Stimulated activated CD8-positive, alpha-beta memory T cell treated with anti-CD3 and anti-CD28 coated beads, Interleukin-15, amount 100 ng/mL, for 48 hours (primary cell): ENCODE results near the gene ECEL1.
"Not testable (repeated sequence)": the region's sequence is repeated elsewhere in the genome, so short reads cannot be mapped to it uniquely, and the experiment has no call there.

Experiments
- DNase-seq, 2 donors: peaks; one replicate each; pipeline ENCODE4 v3.0.0-alpha.2; 2020; ENCODE audit warnings: low read depth in 2 of 2

Gene ECEL1

GRCh38 chr2:232459419-232460035 lies 28.1 kb downstream of the ECEL1 start:
- no peak for DNase-seq

GRCh38 chr2:232458661-232459418 lies 28.8 kb downstream of the ECEL1 start:
- DNase-seq = no peak

DNA sequence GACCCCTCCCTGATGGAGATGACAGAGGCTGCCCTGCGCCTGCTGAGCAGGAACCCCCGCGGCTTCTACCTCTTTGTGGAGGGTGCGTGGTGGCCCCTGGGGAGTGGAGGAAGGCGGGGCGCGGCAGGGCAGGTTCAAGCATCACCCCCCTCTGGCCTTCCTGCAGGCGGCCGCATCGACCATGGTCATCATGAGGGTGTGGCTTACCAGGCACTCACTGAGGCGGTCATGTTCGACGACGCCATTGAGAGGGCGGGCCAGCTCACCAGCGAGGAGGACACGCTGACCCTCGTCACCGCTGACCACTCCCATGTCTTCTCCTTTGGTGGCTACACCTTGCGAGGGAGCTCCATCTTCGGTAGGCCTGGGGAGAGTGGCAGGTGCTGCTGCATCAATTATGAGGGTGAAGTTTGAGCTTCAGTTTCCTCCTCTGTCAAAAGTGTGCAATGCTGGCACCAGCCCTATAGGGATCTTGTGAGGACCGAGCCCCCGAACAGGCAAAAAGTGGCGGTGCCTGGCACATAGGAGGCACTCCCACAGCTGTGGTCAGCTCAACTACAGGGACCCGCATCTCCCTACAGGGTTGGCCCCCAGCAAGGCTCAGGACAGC lies 29.5 kb downstream of the ECEL1 start:
- no peak for DNase-seq

GRCh38 chr2:232457121-232458011 lies 30.3 kb downstream of the ECEL1 start:
- DNase-seq = no peak

- no peak for DNase-seq
Observed at GRCh38 chr2:232456296-232457120, 31.1 kb downstream of the ECEL1 start.

DNA sequence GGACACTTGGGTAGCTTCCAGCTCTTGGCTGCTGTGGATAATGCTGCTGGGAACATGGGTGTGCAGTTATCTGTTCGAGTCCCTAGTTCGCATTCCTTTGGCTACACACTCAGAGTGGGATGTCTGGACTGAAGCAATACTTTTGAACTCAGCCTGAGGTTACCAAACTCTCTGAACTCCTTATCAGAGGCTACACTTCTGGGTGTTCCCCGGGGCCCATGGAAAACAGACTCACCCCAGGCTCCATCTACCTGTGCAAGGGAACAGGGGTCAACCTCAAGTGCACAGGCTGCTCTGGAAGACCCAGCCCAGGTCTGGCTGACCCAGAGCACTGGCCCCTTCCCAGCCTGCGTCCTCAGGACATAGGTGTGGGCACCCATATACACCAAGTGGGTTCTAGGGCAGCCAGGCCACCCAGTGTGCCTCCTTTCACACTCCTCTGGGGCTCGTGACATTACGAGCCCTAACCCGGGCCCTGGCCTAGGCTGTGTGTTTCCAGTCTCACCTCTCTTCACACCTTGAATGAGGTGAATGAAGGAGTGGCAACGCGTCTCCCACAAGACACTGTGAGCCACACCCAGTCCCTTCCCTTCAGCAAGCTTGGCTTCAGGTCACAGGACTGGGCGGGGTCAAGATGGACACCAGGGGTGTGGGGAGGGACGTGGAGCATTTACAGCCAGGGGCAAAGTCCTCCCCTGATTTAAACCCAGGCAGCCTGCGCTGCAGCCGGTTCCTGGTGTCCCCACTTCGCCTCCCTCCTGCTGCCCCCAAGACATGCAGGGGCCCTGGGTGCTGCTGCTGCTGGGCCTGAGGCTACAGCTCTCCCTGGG lies 32.0 kb downstream of the ECEL1 start, which contains the start of gene ALPI:
Gene ALPI, plus strand, starts transcription at position 728 of the 830 bp plus-strand sequence. Its CDS starts 47 bp downstream, at position 775.
- no peak for DNase-seq

GRCh38 chr2:232454630-232455029 lies 33.0 kb downstream of the ECEL1 start:
- DNase-seq = no peak

GRCh38 chr2:232451645-232452044 lies 36.0 kb downstream of the ECEL1 start:
- DNase-seq = not testable (repeated sequence)

DNA sequence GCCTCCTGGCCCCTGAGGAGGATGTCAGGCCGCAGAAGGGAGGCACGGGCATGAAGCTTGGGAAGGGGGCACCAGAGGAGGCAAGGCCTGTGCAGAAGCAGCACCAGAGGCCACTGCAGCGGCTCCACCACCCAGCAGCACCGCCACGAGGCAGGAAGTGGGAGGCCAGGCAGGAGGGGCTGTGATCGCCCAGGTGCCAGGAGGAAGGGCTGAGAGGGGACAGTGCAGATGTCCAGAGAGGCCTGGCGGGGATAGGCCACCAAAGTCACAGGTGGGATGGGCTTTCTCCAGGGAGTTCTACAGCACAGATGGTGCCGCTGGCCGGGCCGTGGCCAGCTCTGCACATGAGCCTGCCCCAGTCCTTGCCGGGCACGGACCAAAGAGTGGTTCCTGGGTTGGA lies 37.7 kb downstream of the ECEL1 start:
- no peak for DNase-seq

DNA sequence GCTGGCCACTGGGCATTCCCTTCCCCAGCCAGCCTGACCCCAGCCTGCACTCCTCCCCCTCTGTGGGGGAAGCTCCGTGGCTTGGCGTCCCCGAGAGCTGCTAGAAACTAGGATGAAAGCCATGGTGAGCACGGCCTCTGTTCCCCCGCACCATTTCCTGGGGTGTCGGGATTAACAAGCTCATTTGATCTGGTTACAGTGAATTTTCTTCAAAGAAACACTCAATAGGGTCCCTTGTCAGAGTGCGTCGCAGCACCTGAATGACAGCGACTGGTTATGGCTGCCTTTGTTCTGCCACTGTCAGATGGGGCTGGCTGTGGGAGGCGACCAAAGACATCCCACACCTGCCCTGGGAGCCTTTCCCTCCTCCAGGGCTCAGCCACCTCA lies 39.3 kb downstream of the ECEL1 start:
- no peak for DNase-seq

DNA sequence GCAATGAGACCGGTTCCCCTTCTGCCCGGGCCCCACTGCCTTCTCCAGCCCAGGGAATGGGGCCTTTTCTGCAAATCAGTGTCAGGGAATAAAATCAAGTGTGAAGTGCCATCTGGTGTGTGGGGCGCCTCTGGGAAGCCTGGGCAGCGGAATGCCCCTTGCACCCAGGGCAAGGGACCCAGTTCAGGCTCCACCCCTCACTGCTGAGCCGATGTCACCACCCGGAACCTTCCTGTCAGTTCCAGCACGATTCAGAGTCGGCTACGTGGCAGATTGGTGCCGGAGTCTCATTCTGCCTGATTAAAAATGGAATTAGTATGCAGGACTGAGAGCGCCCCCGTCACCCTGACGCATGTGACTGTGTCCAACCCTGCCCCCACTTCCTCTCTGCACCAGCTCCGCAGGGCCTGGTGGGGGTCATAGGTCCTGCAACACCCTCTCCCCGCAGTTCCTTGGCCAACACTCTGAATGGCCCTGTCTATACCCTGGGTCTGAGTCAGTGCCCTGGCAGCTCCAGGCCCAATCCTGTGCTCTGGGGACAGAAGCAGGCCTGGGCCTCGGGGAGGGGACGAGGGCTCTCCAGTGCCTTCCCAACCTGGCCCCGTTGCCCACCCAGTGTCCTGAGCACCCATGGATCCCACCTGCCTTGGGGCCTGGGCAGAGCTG lies 39.9 kb downstream of the ECEL1 start:
- DNase-seq = no peak

GRCh38 chr2:232447091-232447620 lies 40.5 kb downstream of the ECEL1 start:
- DNase-seq = no peak

DNA sequence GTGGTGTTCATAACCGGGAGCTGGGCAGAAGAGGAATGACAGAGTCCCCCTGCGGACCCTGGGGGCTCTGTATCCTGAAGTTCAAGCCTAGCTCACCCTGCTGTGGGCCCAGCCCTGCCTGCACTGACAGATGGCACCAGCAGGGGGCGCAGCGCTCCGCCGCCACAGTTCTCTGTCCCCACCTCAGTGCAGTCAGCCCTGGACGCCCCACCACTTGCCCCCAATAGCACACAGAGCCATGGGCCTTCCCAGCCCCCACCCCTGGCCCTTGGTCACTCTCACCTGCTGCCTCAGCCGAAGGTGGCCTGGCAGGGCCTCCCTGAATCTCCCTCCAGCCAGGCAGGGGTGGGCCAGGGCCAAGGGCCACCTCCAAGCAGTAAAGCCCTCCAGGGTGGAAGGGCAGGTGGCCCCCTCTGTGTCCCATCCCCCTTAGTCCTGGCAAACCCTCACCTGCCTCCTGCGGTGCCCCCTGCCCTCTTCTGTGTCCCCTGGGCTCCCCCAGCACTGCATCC lies 41.3 kb downstream of the ECEL1 start:
- not testable (repeated sequence) for DNase-seq

- not testable (repeated sequence) for DNase-seq
Observed at GRCh38 chr2:232445149-232445885, 42.3 kb downstream of the ECEL1 start.

DNA sequence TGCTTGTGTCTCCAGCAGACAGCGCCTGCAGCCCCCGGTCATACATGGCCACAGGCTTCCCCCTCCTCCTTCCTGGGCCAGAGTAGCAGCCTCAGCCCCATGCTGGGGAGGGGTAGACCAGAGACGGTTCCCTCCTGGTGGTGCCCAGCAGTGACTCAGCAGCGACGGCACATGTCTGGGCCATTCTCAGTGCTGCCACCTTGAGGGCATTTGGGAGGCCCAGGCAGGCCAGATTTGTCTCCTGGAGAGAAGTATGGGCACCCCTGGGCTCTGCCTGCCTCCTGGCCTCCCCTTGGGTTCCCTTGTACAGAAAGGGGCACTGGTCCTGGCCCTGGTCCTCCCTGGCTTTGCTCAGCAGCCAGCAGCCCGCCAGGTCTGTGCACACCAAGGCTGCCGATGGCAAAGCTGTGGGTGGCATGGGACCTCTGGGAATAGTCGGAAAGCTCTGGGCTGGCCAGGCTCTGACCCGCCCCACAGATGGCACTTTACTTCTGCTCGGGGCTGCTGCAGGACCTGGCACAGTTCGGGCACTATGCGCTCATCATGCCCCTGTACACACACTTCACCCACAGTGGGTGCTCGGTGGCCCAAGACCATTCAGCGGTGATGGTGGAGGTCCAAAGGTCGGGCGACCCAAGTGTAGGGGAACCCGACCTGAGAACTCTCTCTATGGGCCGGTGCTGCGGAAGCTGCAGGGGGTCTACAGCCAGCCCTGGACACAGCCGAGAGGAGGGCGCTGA lies 43.1 kb downstream of the ECEL1 start:
- peak; percentile 61 to 62 for DNase-seq

GRCh38 chr2:232443669-232444408 lies 43.8 kb downstream of the ECEL1 start:
- not testable (repeated sequence) for DNase-seq

- not testable (repeated sequence) for DNase-seq
Observed at GRCh38 chr2:232443047-232443446, 44.6 kb downstream of the ECEL1 start.
